ENCODE measurements around the gene IL22RA2. TPM values are rescaled to one million over a fixed set of nuclear protein-coding genes. Genes with fewer than 3 reads are reported as not detected.

Gene IL22RA2
- total RNA-seq, 1 experiment from 2014 or later, result not detected

DNA sequence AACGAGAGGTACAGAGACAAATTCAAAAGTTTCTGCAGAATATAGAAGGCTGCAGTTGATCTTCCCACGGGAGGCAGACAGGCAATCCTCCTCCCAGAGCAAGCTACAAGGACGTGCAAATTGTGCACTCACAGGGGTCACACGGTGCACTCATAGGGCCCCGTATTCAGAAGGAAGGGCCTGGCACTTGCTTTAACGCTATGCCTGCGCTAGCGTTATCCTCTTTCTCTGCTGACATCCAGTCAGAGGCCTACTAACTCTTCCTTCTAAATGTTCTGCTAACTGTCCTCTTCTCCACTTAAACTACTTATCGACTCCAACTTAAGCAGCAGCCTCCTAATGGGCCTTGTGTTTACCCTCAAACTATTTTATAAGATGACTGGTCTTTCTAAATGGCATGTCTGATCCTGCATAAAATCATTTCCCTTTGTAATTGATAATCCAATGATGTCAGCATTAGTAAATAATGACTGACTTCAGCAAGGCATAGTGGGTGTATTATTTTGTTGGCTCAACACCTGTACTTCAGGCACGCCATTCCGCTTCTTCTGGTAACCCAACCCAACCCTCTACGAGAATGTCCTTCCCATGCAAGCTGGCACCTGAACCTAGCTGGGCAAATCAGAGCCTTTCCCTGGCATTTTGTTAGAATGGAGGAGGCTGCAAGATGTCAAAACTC, 43.6 kb upstream of the IL22RA2 start (continued):
- TF ChIP-seq, protein P1, sequence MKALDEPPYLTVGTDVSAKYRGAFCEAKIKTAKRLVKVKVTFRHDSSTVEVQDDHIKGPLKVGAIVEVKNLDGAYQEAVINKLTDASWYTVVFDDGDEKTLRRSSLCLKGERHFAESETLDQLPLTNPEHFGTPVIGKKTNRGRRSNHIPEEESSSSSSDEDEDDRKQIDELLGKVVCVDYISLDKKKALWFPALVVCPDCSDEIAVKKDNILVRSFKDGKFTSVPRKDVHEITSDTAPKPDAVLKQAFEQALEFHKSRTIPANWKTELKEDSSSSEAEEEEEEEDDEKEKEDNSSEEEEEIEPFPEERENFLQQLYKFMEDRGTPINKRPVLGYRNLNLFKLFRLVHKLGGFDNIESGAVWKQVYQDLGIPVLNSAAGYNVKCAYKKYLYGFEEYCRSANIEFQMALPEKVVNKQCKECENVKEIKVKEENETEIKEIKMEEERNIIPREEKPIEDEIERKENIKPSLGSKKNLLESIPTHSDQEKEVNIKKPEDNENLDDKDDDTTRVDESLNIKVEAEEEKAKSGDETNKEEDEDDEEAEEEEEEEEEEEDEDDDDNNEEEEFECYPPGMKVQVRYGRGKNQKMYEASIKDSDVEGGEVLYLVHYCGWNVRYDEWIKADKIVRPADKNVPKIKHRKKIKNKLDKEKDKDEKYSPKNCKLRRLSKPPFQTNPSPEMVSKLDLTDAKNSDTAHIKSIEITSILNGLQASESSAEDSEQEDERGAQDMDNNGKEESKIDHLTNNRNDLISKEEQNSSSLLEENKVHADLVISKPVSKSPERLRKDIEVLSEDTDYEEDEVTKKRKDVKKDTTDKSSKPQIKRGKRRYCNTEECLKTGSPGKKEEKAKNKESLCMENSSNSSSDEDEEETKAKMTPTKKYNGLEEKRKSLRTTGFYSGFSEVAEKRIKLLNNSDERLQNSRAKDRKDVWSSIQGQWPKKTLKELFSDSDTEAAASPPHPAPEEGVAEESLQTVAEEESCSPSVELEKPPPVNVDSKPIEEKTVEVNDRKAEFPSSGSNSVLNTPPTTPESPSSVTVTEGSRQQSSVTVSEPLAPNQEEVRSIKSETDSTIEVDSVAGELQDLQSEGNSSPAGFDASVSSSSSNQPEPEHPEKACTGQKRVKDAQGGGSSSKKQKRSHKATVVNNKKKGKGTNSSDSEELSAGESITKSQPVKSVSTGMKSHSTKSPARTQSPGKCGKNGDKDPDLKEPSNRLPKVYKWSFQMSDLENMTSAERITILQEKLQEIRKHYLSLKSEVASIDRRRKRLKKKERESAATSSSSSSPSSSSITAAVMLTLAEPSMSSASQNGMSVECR (CRISPR knock-in tag; IDR thresholded peaks at IDR 0.05; ENCODE audit: borderline replicate concordance), result no peak
- no peak for TF ChIP-seq NR1H2 (CRISPR knock-in tag; IDR thresholded peaks at IDR 0.05)
- TF ChIP-seq, protein P2, sequence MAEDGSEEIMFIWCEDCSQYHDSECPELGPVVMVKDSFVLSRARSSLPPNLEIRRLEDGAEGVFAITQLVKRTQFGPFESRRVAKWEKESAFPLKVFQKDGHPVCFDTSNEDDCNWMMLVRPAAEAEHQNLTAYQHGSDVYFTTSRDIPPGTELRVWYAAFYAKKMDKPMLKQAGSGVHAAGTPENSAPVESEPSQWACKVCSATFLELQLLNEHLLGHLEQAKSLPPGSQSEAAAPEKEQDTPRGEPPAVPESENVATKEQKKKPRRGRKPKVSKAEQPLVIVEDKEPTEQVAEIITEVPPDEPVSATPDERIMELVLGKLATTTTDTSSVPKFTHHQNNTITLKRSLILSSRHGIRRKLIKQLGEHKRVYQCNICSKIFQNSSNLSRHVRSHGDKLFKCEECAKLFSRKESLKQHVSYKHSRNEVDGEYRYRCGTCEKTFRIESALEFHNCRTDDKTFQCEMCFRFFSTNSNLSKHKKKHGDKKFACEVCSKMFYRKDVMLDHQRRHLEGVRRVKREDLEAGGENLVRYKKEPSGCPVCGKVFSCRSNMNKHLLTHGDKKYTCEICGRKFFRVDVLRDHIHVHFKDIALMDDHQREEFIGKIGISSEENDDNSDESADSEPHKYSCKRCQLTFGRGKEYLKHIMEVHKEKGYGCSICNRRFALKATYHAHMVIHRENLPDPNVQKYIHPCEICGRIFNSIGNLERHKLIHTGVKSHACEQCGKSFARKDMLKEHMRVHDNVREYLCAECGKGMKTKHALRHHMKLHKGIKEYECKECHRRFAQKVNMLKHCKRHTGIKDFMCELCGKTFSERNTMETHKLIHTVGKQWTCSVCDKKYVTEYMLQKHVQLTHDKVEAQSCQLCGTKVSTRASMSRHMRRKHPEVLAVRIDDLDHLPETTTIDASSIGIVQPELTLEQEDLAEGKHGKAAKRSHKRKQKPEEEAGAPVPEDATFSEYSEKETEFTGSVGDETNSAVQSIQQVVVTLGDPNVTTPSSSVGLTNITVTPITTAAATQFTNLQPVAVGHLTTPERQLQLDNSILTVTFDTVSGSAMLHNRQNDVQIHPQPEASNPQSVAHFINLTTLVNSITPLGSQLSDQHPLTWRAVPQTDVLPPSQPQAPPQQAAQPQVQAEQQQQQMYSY (CRISPR knock-in tag; IDR thresholded peaks at IDR 0.05), result no peak
- TF ChIP-seq ZNF263 (CRISPR knock-in tag; IDR thresholded peaks at IDR 0.05; ENCODE audit: low read depth), result no peak
- TF ChIP-seq ELF4 (CRISPR knock-in tag; IDR thresholded peaks at IDR 0.05; ENCODE audit: low read depth), result no peak
- TF ChIP-seq, protein P3, sequence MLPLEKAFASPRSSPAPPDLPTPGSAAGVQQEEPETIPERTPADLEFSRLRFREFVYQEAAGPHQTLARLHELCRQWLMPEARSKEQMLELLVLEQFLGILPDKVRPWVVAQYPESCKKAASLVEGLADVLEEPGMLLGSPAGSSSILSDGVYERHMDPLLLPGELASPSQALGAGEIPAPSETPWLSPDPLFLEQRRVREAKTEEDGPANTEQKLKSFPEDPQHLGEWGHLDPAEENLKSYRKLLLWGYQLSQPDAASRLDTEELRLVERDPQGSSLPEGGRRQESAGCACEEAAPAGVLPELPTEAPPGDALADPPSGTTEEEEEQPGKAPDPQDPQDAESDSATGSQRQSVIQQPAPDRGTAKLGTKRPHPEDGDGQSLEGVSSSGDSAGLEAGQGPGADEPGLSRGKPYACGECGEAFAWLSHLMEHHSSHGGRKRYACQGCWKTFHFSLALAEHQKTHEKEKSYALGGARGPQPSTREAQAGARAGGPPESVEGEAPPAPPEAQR (CRISPR knock-in tag; IDR thresholded peaks at IDR 0.05), result no peak
- TF ChIP-seq EMX1 (CRISPR knock-in tag; IDR thresholded peaks at IDR 0.05), result no peak
- TF ChIP-seq NR2C2 (CRISPR knock-in tag; IDR thresholded peaks at IDR 0.05), result no peak
- TF ChIP-seq, protein P4, sequence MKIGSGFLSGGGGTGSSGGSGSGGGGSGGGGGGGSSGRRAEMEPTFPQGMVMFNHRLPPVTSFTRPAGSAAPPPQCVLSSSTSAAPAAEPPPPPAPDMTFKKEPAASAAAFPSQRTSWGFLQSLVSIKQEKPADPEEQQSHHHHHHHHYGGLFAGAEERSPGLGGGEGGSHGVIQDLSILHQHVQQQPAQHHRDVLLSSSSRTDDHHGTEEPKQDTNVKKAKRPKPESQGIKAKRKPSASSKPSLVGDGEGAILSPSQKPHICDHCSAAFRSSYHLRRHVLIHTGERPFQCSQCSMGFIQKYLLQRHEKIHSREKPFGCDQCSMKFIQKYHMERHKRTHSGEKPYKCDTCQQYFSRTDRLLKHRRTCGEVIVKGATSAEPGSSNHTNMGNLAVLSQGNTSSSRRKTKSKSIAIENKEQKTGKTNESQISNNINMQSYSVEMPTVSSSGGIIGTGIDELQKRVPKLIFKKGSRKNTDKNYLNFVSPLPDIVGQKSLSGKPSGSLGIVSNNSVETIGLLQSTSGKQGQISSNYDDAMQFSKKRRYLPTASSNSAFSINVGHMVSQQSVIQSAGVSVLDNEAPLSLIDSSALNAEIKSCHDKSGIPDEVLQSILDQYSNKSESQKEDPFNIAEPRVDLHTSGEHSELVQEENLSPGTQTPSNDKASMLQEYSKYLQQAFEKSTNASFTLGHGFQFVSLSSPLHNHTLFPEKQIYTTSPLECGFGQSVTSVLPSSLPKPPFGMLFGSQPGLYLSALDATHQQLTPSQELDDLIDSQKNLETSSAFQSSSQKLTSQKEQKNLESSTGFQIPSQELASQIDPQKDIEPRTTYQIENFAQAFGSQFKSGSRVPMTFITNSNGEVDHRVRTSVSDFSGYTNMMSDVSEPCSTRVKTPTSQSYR (CRISPR knock-in tag; IDR thresholded peaks at IDR 0.05), result no peak

DNA sequence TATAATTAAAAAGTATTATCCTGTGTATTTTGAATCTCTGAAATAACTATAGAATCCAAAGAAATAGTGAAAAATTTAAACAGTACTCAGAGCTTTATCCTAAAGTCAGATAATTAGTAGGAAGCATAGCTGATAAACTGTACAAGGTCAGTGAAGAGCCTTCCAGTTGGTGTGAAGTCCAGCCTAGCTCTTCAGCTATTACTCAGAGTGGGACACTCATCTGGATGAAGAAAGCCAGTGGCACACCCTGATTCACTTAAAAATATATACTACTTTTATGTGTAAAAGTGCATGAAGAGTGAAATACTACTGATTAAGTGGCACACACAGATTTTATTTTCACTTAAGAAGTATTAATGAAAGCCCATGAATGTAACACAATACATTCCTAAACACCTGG, 42.7 kb upstream of the IL22RA2 start:
- ChIA-PET CTCF (interaction anchor here (1.0 kb wide), 1 partner anchor 22 kb away, joined by 3 read pairs; no protein-coding TSS in a partner anchor), POLR2A (no interaction called here)
- peaks cover 19% of the 10 kb centered on the region for H3K36me3 Mint-ChIP-seq
- peaks cover 41% of the 10 kb centered on the region for H3K4me1 Mint-ChIP-seq
- DNase-seq (ENCODE audit: low spot score), result no peak
- ATAC-seq, result no peak
- H3K27me3 Mint-ChIP-seq (ENCODE audit: low read depth), result no peaks in the 10 kb centered on the region
- H3K9me3 Mint-ChIP-seq, result peaks cover 13% of the 10 kb centered on the region
- H3K27ac Mint-ChIP-seq, result no peak overlapping the region
- no peak overlapping the region for H3K4me3 Mint-ChIP-seq
- TF ChIP-seq, protein P4 (CRISPR knock-in tag; IDR thresholded peaks at IDR 0.05), result no peak
- no peak for TF ChIP-seq MYBL2 (CRISPR knock-in tag; IDR thresholded peaks at IDR 0.05)
- TF ChIP-seq GRHL2 (CRISPR knock-in tag; IDR thresholded peaks at IDR 0.05; ENCODE audit: insufficient replicate concordance, severe bottlenecking), result no peak
- no peak for TF ChIP-seq KAT7 (CRISPR knock-in tag; IDR thresholded peaks at IDR 0.05; ENCODE audit: borderline replicate concordance)
- no peak for TF ChIP-seq ZNF423 (CRISPR knock-in tag; IDR thresholded peaks at IDR 0.05)
- TF ChIP-seq TEAD1 (CRISPR knock-in tag; IDR thresholded peaks at IDR 0.05), result no peak
- TF ChIP-seq, protein P5, sequence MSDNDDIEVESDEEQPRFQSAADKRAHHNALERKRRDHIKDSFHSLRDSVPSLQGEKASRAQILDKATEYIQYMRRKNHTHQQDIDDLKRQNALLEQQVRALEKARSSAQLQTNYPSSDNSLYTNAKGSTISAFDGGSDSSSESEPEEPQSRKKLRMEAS (CRISPR knock-in tag; IDR thresholded peaks at IDR 0.05), result no peak
- TF ChIP-seq, protein P6, sequence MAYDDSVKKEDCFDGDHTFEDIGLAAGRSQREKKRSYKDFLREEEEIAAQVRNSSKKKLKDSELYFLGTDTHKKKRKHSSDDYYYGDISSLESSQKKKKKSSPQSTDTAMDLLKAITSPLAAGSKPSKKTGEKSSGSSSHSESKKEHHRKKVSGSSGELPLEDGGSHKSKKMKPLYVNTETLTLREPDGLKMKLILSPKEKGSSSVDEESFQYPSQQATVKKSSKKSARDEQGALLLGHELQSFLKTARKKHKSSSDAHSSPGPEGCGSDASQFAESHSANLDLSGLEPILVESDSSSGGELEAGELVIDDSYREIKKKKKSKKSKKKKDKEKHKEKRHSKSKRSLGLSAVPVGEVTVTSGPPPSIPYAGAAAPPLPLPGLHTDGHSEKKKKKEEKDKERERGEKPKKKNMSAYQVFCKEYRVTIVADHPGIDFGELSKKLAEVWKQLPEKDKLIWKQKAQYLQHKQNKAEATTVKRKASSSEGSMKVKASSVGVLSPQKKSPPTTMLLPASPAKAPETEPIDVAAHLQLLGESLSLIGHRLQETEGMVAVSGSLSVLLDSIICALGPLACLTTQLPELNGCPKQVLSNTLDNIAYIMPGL (CRISPR knock-in tag; IDR thresholded peaks at IDR 0.05), result no peak
- TF ChIP-seq, protein P7, sequence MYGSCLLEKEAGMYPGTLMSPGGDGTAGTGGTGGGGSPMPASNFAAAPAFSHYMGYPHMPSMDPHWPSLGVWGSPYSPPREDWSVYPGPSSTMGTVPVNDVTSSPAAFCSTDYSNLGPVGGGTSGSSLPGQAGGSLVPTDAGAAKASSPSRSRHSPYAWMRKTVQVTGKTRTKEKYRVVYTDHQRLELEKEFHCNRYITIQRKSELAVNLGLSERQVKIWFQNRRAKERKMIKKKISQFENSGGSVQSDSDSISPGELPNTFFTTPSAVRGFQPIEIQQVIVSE (CRISPR knock-in tag; IDR thresholded peaks at IDR 0.05; ENCODE audit: borderline replicate concordance), result no peak

Measured in WTC11 (cell line).